NCI-H1417 treated with DMSO at 0.1 percent for 48 hours (cell line): ENCODE measurements around the gene AGO1.
"Not testable (repeated sequence)": the region's sequence is repeated elsewhere in the genome, so short reads cannot be mapped to it uniquely, and the experiment has no call there.

Experiments
- DNase-seq: peaks from one replicate; lab custom pipeline; 2025; lab: John Stamatoyannopoulos, UW

Gene AGO1

DNA sequence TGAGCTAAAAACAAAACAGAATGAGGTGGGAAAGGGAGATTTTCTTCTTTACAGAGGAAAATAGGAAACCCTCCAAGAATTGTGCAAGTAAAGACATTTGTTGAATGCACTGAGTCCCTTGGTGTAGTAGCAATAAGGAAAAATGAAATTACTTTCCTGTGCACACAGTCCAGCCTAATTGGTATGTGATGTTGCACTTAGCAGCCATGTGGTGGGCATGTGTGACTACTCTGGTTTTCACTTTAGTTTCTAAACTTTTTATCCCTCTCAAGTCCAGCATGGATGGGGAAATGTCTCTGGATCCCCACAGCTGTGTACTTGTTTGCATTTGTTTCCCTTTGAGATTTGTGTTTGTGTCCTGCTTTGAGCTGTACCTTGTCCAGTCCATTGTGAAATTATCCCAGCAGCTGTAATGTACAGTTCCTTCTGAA is 40.8 kb downstream of the AGO1 start:
- DNase-seq, result no peak

DNA sequence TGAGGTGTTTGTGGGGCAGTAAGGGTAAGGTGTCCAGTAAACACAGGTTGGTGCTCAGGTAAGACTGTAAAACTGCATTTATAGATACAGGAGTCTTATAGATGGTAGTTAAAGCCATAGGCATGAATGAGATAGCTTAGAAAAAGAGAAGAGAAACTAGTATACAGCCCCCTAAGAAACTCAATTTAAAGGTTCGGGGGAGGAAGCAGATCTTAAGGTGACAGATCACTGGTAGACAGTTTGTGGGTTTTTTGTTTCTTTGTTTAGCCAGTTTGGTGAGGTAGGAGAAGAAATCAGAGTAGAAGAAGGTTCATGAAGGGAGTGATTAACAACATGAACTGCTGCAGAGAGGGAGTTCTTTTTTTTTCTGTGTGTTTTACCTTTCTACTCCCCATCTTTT is 41.8 kb downstream of the AGO1 start:
- DNase-seq, result no peak

DNA sequence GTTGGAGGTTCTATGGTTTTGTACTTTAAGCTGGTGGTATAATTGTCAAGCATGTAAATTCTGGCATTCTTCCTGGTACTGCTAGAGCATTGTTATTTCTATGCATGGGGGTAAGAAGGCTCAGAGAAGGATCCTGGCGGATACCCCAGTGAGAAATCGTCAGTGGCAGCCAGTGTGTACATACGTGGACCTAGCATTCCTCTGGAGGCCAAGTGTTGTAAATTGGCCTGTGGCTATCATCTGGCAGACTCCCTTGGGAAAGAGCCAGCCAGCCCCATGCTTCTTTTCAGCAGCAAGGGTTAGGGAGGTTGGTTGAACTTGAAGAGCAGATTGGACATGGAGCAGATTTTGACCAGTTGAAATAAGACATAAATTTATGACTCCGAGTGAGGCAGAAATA is 42.7 kb downstream of the AGO1 start:
- no peak for DNase-seq

DNA sequence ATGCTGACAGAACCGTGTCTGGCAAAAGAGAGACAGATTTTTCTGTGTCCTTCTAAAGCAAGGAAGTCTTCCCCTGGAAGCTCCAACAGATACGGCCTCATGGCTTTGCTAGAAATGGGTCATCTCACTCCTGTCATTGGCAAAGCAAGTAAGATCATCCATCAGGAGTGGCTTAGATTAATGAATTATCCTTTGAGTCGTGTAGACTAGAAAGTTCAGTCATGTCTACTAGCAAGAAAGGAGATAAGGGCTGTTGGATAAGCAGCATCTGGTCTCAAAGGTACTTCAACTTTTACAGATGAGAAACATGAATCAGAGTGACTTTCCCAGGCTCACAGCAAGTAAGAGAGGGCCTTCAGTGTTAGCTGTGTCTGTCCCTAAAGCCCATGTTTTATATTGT is 44.5 kb downstream of the AGO1 start:
- DNase-seq, result no peak

DNA sequence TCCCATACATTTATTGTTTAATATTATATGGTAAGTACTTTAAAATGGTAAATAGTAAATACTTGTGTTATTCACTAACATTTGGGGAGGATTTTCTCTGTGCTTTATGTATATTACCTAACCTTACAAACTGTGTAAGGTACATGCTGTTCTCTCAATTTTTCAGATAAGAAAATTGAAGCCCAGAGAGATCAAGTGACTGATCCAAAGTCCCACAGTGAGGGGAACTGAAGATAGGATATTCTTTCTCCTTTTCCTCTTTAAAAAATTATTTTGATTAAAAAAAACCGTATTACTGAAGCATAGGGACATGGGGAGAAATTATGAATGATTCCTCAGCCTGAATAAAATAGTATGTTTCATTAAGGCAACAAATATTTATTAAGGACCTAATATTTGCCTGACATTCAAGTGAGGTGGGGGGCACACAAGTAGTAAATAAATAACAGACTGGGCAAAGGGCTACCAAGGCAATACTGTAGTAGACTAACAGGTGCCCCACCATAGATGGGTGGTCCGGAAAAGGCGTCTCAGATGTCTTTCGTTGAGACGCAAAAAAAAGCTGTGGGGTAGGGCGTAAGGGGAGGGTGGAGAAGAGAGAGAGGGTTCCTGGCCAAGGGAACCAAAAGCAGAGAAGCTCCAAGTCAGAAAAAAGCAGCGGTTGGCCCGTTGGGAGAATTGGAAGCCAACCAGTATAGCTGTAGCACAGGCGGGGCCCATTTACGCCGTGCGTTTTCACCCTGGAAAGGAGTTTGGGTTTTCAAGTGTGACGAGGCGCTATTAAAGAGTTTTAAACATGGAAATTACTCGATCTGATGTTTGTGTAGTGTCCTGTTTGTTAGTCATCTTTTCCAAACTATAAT is 47.0 kb downstream of the AGO1 start:
- DNase-seq, result no peak

DNA sequence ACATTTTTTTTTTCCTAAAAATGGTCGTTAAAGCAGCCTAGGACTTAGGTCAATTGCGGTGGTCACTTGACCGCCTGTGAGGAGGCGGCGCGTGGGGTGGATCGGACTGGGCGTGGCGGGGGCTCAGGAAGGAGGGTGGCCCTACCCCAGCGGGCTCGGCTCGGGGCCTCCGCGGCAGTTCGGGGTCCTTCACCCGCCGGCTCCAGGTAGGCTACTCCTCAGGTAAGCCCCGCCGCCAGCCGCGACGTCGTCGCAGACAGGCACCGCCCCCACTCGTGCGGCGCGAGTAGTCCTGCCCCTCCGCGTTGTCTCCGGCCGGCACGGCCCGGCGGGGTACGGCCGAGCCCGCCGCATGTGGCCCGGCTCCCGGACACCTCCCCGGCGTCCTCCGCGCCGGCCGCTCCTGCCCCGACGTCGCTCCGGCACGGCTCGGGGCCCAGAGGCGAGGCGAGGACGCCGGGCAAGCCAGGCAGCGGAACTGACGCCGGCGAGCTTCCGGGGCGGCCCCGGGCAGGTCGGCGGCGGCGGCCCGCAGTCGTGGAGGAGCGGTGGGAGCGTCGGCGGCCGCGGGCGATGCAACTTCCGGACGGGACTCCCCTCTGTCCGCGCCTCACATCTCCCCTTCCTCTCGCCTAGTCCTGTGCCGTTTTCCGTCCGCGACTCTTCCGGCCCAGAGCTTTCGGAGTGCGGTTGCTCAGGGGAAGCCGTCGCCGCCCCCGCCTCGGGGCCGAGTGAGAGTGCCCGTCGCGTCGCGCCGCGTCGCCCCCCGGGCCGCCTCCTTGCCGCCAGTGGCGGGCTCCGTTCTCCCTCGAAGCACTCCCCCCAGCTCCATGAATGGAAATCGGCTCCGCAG is 47.8 kb downstream of the AGO1 start, which contains the start of gene AGO3:
Gene AGO3, plus strand, starts transcription at position 513 of the 853 bp plus-strand sequence. Its CDS starts 322 bp downstream, at position 835.
- DNase-seq, result peak; percentile 37

DNA sequence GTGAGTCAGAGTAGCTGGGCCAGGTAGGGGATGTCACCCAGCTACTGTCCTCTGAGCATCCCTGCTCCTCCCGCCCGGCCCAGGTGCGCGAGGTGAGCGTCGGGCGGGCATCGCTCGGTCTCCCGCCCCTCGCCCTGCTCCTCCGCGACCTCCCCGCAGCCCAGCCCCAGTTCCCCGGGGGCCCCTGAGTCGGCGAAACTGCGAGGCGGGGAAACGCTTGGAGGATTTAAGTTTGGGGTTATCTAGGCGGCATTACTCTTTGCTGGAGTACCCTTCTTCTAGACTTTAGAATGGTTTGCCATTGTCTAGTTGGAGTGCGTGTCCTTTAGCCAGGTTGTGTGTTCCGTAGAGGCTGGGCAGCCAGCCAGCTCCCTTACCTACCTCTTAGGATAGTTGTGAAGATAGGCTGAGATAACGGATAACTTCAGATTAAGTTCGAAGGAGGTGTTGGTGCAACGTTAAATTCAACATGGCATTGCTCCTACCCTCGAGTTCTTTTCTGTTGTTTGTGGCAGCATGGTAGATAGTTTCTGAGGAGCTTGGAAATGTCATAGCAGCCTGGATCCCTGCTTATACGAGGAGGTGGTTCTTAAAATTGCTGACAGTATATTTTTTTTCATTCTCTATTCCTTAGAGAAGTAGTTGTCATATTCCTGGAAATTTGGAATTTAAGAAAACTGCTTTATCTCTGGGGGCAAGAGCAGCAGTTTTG is 48.6 kb downstream of the AGO1 start:
- DNase-seq, result no peak

DNA sequence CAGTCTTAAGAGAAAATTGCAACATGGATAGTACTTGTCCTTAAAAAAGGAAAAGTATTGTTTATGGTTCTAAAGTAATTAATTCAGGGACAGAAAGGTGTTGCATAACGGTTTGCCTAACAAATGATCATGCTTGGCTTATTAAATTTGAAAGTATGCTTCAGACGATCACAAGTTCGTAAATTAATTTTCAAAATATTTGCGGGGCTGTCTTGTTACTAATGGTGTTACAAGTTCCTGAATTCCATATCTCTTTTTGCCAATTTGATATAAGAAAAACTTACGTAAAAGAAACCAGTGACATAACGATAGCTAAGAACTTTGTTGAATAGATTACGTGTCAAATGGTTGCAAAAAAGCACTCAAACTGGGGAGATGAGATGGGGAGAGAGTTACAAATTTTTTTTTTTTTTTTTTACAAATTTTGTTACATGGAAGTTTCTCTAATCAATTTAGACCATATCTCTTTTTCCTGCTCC is 49.2 kb downstream of the AGO1 start:
- DNase-seq, result no peak

DNA sequence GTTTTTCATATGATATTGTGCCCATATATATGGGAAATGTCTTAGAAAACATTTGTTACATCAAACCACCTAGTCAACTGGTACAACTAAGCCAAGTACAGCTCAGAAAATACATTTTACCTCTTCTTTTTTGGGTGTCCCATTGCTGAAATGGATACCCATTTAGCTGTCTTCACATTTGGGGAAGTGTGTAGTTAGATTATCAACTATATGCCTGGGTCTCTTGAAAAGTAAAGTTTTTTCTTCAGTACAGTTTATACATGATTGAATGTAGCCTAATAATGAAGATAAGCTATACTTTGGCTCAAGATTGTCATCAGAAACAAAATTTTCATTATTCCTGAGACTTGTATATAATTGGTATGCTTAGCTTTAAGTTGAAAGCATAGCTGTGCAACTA is 49.9 kb downstream of the AGO1 start:
- no peak for DNase-seq

DNA sequence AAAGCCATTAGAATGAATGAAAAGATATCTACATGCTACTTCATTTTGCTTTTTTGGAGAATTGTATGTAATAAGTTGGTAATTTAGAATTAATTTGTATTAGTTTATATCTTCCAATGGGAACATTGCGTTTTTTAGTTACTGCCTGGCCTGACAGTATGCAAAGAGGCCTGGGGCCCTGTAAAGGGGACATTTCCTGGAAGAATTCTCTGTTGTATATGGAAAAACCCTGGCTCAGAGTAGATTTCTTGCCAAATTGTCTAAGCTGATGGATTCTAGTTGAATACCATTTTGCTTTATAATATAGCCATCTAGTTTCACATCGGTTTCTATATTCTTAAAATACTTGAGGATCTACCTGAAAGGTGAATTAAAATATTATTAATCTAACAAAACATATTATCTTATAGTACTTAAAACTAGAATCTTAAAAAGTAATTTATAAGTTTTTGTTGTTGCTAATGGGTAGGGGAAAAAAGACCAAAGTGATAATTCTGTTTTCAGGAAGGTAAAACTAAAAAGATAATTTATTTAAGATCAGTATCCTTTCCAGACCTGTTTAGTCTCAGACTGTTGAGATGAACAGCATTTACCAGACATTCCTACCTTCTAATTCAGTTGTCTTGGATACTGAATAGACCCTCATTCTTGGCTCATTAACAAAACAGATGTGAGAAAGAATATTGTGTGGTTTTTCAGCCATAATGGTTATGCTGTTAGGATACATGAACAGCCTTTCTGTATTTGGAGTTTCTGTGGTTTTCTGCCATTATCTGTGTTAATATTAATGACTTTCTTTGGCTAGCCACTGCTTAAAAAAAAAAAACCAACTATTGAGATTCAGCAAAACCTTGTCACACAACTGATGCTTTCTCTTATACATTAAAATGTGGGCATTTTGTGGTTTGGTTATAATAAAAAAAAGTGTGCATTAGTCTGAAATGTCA is 52.7 kb downstream of the AGO1 start:
- DNase-seq, result no peak

DNA sequence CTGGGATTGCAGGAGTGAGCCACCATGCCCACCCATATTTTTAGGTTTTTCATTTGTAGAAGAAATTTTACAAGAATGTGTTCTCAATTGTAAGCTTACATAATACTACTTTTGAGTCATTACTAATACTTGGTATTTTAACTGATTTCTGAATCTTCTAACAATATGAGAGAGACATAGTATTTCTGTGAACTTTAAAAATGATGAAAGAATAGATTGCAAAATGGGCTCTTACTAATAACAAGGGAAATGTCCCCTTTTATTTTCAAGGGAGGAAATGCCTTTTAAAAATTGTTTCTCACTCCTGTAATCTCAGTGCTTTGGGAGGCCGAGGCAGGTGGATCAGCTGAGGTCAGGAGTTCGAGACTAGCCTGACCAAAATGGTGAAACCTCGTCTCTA is 53.8 kb downstream of the AGO1 start:
- DNase-seq, result no peak

DNA sequence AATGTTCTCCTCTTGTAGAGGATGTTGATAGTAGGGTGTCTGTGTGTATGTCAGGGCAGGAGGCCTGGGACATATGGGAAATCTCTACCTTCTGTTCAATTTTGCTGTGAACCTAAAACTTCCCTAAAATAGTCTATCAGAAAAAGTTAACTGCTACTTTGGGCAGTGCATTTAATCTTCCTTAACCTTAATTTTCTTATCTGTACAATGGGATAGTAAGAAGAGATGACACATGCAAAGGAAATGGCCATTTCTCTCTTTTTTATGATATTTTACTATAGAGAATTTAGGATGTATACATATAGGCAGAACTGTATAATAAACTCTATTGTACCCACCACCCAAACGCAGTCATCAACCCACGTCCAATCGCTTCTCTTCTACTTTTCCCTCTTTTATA is 56.5 kb downstream of the AGO1 start:
- no peak for DNase-seq

DNA sequence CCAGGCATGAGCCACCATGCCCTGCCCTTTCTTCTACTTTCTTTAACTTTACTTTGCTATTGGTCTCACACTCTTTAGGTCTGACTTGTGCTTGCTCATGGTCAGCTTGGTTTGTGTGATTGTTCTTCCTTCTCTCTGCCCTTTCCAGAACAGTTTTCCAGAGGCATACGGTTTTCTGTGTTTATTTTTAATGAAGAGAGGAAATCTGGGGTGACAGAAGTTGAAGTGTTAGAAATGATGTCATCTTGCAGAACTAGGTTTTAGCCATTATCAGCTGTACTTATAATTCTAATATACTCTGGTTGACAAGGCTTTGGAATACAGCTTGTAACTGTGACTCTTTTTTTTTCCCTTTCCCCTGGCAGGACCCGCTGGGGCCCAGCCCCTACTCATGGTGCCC is 62.3 kb downstream of the AGO1 start:
- DNase-seq, result no peak

DNA sequence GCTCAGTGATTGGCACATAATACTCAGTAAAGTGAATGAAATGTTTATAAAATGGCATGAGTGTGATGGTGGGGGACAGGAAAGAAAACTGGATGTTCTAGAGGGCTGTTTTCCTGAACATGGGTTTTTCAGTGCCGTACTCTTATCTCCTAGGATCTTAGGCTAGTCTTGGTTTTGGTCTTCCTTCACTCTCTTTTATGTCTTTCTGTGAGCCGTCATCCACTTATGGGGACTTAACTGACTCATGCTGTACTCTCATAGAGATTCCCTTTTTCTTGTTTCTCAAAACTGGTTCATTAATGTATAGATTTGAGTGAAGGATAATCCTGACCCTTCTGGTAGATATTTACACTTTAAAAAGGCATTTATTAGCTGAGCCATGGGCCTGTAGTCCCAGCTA is 64.5 kb downstream of the AGO1 start:
- no peak for DNase-seq

DNA sequence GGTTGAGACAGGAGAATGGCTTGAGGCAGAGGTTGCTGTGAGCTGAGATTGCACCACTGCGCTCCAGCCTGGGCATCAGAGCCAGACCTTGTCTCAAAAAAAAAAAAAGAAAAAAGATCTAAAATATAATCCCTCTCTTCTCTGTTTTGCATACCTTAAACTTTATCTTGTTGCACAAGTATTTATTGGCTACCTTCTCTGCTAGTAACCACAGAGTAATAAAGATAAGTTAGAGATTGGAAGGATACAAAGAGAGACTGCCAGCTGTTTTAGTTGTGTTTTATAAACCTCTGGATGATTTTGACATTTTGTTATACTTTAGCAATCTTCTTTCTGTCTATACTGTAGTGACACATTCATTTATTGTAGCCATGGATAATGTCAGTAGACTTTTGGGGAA is 75.5 kb downstream of the AGO1 start:
- DNase-seq, result no peak

DNA sequence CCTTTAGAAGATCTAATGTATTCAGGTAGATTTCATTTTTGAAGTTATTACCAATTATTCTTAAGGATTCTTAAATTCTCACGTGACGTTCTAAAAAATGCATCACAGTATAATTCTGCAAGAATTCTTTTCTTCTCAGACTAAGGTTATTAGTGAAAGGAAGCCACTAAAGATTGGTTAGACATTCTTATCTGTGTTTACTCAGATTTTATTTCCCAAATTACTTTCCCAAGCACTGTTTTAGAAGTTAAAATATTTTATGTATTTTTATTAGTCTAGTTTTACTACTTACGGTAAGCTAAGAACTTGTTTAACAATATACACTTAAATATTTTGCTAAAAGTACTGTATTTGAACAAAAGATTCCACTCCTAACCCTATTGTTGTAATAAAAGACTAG is 76.3 kb downstream of the AGO1 start:
- DNase-seq, result no peak

DNA sequence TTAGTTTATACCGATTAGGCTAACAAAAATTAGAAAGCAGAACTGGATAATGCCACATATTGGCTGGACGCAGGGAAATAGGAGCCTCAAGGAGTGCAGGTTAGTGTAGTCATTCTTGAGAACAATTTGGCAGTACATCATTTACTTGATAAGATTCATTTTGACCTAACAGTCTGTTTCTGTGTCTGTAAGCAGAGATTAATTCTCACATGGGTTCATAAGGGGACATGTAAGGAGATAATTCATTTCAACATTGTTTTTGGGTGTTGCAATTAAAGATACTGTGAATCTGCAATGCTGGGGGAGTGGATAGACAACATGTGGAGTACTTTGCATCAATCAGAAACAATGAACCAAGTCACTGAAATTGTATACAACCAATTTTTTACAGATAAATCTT is 79.9 kb downstream of the AGO1 start:
- no peak for DNase-seq

DNA sequence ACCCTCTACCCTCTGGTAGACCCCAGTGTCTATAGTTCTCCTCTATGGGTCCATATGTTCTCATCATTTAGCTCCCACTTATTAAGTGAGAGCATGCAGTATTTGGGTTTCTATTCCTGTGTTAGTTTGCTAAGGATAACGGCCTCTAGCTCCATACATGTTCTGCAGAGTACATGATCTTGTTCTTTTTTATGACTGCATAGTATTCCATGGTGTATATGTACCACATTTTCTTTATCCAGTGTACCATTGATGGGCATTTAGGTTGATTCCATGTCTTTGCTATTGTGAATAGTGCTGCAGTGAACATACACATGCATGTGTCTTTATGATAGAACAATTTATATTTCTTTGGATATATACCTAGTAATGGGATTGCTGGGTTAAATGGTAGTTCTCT is 81.3 kb downstream of the AGO1 start:
- not testable (repeated sequence) for DNase-seq

DNA sequence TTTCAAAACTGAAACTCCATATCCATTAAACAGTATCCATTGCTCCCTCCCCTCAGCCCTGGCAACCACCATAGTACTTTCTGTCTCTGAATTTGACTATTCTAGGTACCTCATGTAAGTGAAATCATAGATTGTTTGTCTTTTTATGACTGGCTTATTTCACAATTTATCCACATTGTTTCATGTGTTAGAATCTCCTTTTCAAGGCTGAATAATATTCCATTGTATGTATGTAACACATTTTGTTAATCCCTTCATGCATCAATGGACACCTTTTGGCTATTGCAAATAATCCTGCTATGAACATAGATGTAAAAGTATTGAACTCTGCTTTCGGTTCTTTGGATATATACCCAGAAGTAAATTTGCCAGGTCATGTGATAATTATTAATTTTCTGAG is 85.4 kb downstream of the AGO1 start:
- no peak for DNase-seq

DNA sequence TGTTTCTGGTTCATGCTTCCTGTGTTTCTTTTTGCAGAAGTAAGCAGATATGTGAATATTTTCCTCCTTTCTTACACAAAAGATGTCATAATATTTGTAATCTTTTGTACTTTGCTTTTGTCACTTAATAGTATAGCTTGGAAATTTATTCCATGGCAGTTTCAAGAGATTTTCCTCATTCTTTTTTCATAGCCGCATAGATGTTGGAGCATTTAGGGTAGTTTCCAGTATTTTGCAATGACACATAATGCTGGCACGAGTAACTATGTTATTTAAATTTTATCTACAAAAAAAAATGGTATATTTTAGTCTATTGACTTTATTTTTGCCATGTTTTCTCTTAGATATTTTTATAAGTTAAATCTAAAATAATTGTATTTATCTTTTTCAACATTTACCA is 88.6 kb downstream of the AGO1 start:
- DNase-seq, result no peak

DNA sequence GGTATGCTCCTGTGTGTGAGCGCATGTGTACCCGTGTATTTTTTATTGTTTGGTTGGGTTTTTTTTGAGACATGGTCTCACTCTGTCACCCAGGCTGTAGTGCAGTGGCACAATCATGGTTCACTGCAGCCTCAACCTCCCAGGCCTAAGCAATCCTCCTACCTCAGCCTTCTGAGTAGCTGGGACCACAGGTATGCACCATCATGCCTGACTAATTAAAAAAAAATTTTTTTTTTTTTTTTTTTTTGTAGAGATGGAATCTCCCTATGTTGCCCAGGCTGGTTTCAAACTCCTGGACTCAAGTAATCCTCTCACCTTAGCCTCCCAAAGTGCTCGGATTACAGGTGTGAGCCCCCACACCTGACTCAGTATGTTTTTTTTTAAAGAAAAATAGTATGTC is 89.6 kb downstream of the AGO1 start:
- not testable (repeated sequence) for DNase-seq
